IMR-90 (cell line): ENCODE data around the gene CIITA. TPM values are rescaled to one million over a fixed set of nuclear protein-coding genes. Genes with fewer than 3 reads are reported as not detected.
A peak's percentile ranks its signal among the peaks of the same experiment; 100 is the strongest.

Experiments
- MAFK ChIP-seq: IDR thresholded peaks from 2 replicates; pipeline ENCODE4 v1.6.1; 2012; ENCODE audit warnings: low read depth, low read length, improper control_type of control experiment
- RCOR1 ChIP-seq: IDR thresholded peaks from 2 replicates; pipeline ENCODE4 v1.6.1; 2012; ENCODE audit warnings: mild to moderate bottlenecking, low read length, improper control_type of control experiment; ENCODE audit not compliant: insufficient replicate concordance
- polyA plus RNA-seq, 3 experiments: library from polyadenylated mRNA; depleted of rRNA; stranded (reverse); fragments of >200 nt; gene quantifications; 2 replicates each; pipeline ENCODE4 v1.2.3, GENCODE V29; 2012; ENCODE audit warnings: low replicate concordance in 1 of 3
- total RNA-seq: library from RNA; depleted of rRNA; stranded (reverse); fragments of >200 nt; gene quantifications from 2 replicates; pipeline ENCODE4 v1.2.3, GENCODE V29; 2012; rRNA removed

CIITA gene
- total and polyA plus RNA-seq, 2 of the 4 experiments (the other 2 are of a cell fraction): 0.10 TPM; not detected in 1

DNA sequence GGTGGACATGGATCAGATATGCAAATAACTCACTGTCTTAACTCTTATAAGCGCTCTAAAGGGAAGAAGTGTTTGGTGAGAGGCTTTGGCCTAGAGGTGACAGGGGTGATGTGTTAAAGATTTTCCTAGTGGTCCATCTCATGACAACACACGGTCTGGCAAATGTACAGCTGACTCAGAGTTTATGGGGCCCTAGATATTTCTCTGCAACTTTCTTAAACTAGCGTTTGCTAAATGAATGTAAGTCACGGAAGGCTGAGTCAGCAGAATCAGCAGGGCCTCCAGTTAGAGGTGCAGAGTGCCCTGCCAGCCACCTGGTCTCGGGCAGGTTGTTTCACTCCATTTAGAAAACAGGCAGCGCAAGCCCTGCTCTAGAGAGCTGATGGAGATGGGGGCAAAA lies 107.5 kb downstream of the CIITA start (continued):
- TF ChIP-seq RCOR1 (no peak), MAFK (peak; percentile 100)

Other genes starting within 250 kb of the CIITA start
- not detected in 2 replicates for gene TEKT5, start 182.3 kb upstream of the CIITA start, total RNA-seq
- 0.17 and 0.26 TPM in 2 replicates for gene TEKT5, start 182.3 kb upstream of the CIITA start, polyA plus RNA-seq (2012; rRNA removed)
- 28.0 and 29.7 TPM in 2 replicates for gene NUBP1, start 133.4 kb upstream of the CIITA start, total RNA-seq
- 30.6 and 31.5 TPM in 2 replicates for gene NUBP1, start 133.4 kb upstream of the CIITA start, polyA plus RNA-seq (2012; rRNA removed)
- gene TVP23A, start 58.4 kb upstream of the CIITA start, total RNA-seq: not detected in 2 replicates
- not detected in 2 replicates for gene TVP23A, start 58.4 kb upstream of the CIITA start, polyA plus RNA-seq (2012; rRNA removed)
- gene DEXI, start 65.3 kb downstream of the CIITA start, total RNA-seq: 43.7 and 44.4 TPM in 2 replicates
- gene DEXI, start 65.3 kb downstream of the CIITA start, polyA plus RNA-seq (2012; rRNA removed): 62.5 and 63.6 TPM in 2 replicates
- 16.5 and 18.3 TPM in 2 replicates for gene CLEC16A, start 67.4 kb downstream of the CIITA start, total RNA-seq
- gene CLEC16A, start 67.4 kb downstream of the CIITA start, polyA plus RNA-seq (2012; rRNA removed): 15.4 and 15.9 TPM in 2 replicates